Panc1 (cell line): ENCODE results near the gene MECR.

Experiments
- POLR2AphosphoS5 ChIP-seq: IDR thresholded peaks from 2 replicates; pipeline ENCODE4 v1.6.1; 2012; ENCODE audit warnings: mild to moderate bottlenecking, low read depth, low read length, moderate library complexity
- TCF7L2 ChIP-seq: IDR thresholded peaks from 2 replicates; pipeline ENCODE4 v1.6.1; 2011; ENCODE audit warnings: mild to moderate bottlenecking, low read depth, low read length, inconsistent platforms
- TF ChIP-seq, protein P1 (sequence below): fragments of 450-650 bp; IDR thresholded peaks from 2 replicates; pipeline ENCODE4 v1.5.1; 2017; ENCODE audit warnings: mild to moderate bottlenecking
- TF ChIP-seq, protein P2 (sequence below), 2 experiments: IDR thresholded peaks; 2 replicates each; pipeline ENCODE4 v1.6.1; 2011 to 2012; ENCODE audit warnings: low read depth in 2 of 2, control low read depth in 1 of 2, low read length in 1 of 2, mild to moderate bottlenecking in 1 of 2, moderate library complexity in 1 of 2; ENCODE audit not compliant: insufficient read depth in 1 of 2

- TF ChIP-seq, protein P1, sequence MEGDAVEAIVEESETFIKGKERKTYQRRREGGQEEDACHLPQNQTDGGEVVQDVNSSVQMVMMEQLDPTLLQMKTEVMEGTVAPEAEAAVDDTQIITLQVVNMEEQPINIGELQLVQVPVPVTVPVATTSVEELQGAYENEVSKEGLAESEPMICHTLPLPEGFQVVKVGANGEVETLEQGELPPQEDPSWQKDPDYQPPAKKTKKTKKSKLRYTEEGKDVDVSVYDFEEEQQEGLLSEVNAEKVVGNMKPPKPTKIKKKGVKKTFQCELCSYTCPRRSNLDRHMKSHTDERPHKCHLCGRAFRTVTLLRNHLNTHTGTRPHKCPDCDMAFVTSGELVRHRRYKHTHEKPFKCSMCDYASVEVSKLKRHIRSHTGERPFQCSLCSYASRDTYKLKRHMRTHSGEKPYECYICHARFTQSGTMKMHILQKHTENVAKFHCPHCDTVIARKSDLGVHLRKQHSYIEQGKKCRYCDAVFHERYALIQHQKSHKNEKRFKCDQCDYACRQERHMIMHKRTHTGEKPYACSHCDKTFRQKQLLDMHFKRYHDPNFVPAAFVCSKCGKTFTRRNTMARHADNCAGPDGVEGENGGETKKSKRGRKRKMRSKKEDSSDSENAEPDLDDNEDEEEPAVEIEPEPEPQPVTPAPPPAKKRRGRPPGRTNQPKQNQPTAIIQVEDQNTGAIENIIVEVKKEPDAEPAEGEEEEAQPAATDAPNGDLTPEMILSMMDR, result peak; percentile 96
- TF ChIP-seq POLR2AphosphoS5 (no peak), TCF7L2 (no peak)
- TF ChIP-seq, protein P2, sequence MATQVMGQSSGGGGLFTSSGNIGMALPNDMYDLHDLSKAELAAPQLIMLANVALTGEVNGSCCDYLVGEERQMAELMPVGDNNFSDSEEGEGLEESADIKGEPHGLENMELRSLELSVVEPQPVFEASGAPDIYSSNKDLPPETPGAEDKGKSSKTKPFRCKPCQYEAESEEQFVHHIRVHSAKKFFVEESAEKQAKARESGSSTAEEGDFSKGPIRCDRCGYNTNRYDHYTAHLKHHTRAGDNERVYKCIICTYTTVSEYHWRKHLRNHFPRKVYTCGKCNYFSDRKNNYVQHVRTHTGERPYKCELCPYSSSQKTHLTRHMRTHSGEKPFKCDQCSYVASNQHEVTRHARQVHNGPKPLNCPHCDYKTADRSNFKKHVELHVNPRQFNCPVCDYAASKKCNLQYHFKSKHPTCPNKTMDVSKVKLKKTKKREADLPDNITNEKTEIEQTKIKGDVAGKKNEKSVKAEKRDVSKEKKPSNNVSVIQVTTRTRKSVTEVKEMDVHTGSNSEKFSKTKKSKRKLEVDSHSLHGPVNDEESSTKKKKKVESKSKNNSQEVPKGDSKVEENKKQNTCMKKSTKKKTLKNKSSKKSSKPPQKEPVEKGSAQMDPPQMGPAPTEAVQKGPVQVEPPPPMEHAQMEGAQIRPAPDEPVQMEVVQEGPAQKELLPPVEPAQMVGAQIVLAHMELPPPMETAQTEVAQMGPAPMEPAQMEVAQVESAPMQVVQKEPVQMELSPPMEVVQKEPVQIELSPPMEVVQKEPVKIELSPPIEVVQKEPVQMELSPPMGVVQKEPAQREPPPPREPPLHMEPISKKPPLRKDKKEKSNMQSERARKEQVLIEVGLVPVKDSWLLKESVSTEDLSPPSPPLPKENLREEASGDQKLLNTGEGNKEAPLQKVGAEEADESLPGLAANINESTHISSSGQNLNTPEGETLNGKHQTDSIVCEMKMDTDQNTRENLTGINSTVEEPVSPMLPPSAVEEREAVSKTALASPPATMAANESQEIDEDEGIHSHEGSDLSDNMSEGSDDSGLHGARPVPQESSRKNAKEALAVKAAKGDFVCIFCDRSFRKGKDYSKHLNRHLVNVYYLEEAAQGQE (IDR thresholded peaks at IDR 0.05; ENCODE audit: insufficient read depth in 1 of 2, low read depth in 2 of 2, low read length in 1 of 2), result no peak
Observed at GRCh38 chr1:29235955-29236711, 5.4 kb upstream of the MECR start, which contains the start of gene PTPRU.
